Stimulated activated naive CD8-positive, alpha-beta T cell treated with anti-CD3 and anti-CD28 coated beads, Interleukin-15, Interleukin-2, amounts not matched to agents 100 ng/mL and 50 ng/mL, for 24 hours (primary cell): Measurements from ENCODE around the gene FCGR3A.
A peak's percentile ranks its signal among the peaks of the same experiment; 100 is the strongest.
"Not testable (repeated sequence)": the region's sequence is repeated elsewhere in the genome, so short reads cannot be mapped to it uniquely, and the experiment has no call there.

Source experiments
- H3K27ac Mint-ChIP-seq: one replicate; pipeline ENCODE4 v1.8.0; 2021; ENCODE audit warnings: mild to moderate bottlenecking, mixed read lengths
- H3K27me3 Mint-ChIP-seq: one replicate; pipeline ENCODE4 v1.8.0; 2021; ENCODE audit warnings: mixed read lengths
- H3K36me3 Mint-ChIP-seq: one replicate; pipeline ENCODE4 v1.8.0; 2021; ENCODE audit warnings: low read depth, mixed read lengths
- H3K4me1 Mint-ChIP-seq: one replicate; pipeline ENCODE4 v1.8.0; 2021; ENCODE audit warnings: low read depth, mixed read lengths
- H3K4me3 Mint-ChIP-seq: one replicate; pipeline ENCODE4 v1.8.0; 2021; ENCODE audit warnings: mild to moderate bottlenecking, mixed read lengths
- H3K9me3 Mint-ChIP-seq: one replicate; pipeline ENCODE4 v1.8.0; 2021; ENCODE audit warnings: mixed read lengths

FCGR3A gene

DNA sequence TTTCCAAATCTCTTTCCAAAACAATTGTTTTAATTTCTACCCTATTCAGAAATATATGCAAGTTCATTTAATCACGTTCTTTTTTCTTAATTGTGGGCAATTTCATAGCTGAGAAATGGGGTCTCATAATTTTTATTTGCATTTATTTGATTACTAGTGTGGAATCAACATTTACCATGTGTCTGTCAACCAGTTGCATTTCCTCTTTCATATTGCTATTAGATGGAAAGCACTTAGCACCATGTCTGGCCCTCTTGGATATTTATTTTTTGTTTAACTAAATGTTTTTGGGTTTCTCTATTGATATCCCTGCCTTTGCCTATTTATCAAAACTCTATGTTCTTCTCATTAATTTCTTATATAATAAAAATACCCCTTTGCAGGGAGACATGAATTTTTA, 13.9 kb upstream of the FCGR3A start:
- H3K27ac Mint-ChIP-seq, H3K4me3 Mint-ChIP-seq, H3K36me3 Mint-ChIP-seq, H3K9me3 Mint-ChIP-seq: not testable (repeated sequence)
- Mint-ChIP-seq H3K4me1 (peaks cover 15% of the 10 kb centered on the region), H3K27me3 (peaks cover 12% of the 10 kb centered on the region)

DNA sequence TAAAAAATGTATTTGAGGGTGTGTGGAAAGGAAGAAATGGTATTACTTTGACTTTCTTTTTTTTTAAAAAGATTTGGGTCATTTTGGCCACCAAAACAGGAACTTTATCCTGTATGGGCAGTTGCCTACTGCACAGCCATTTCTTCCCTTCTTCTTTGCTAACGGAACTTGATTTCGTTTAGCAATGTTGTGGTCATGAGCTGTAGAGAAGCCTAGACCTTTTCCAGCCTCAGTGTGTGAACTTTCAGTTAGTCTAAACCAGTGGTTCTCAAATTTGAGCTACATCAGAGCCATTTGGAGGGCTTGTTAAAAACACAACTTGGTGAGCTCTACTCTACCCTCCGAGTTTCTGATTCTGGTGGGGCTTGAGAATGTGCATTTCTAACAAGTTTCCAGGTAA, 12.8 kb upstream of the FCGR3A start:
- not testable (repeated sequence) for H3K27ac Mint-ChIP-seq, H3K36me3 Mint-ChIP-seq, H3K4me3 Mint-ChIP-seq, H3K9me3 Mint-ChIP-seq
- Mint-ChIP-seq H3K27me3 (peaks cover 12% of the 10 kb centered on the region), H3K4me1 (peaks cover 15% of the 10 kb centered on the region)

DNA sequence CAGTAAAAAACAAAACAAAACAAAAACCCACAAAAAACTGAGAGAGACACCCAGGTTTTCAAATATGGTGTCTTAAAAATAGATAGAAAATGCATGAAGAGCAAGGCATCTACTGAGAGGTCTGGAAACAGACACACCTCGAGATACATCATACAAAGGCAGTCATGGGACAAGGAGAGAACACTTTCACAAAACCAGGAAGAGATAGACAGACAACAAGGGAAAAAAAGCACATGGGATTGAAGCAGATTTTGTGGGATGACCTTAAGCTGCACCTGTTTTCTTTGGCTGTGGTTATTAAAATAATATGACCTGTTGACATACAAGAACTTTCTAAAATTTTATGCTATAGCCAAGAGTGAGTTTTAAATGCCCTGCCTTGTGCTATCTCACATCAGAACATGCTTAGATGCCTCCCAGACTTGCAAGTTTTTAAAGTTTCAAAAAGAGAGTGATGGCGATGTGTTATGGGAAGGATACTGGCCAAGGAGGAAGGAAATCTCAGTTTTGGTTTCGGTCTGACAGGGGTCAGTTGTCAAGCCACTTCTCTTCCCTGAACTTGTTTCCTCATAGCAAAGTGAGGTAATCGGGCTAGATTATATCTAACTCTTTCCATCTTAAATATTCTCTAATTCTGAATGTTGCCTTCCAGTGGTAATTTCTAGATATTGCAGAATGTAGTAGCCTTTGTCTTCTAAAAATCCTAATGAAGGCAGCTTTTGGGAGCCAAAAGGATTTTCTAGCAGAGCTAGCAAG, 11.5 kb upstream of the FCGR3A start:
- not testable (repeated sequence) for H3K4me3 Mint-ChIP-seq, H3K9me3 Mint-ChIP-seq, H3K36me3 Mint-ChIP-seq, H3K27me3 Mint-ChIP-seq
- H3K4me1 Mint-ChIP-seq = peaks cover 10% of the 10 kb centered on the region
- peak overlapping the region; percentile 22 for H3K27ac Mint-ChIP-seq

DNA sequence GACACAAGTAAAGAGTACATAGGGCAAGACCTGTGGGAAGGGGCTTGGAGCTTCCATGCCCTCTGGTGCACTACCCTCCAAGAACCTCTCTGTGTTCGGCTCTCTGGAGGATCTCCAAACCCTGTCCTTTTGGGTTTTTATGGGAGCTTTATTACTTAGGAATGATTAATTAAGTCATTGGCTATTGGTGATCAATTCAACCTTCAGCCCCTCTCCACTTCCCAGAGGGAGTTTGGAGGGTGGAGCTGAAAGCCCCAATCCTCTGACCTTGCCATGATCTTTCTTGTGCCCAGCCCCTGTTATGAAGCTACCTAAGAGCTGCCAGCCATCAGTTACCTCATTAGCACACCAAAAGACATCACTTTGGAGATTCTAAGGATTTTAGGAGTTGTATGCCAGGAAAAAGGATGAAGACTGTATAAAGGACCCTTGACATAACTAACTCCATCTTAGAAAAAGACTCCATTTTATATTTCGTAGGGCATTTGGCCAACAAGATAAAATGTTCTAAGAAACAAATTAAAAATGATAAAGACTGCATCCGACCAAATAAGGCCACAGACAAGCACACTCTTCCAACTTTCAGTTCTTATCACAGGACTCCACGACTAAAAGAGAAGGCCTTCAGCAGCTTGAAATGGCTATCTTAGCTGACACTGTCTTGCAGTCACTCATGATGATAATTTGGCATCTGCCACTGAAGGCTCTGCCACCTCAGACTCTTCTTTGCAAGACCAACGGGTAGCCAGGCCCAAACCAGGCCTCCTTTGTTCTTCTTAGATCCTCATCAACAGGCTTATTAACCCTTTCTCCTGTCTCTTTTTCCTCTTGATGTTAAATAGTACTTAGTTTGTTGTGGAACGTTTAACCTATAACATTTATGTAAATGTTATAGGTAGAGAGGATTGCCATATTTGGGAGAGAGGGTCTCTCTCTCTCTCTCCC, 8.2 kb upstream of the FCGR3A start:
- not testable (repeated sequence) for H3K27ac Mint-ChIP-seq, H3K27me3 Mint-ChIP-seq, H3K36me3 Mint-ChIP-seq, H3K4me3 Mint-ChIP-seq, H3K9me3 Mint-ChIP-seq
- peaks cover 22% of the 10 kb centered on the region for H3K4me1 Mint-ChIP-seq

DNA sequence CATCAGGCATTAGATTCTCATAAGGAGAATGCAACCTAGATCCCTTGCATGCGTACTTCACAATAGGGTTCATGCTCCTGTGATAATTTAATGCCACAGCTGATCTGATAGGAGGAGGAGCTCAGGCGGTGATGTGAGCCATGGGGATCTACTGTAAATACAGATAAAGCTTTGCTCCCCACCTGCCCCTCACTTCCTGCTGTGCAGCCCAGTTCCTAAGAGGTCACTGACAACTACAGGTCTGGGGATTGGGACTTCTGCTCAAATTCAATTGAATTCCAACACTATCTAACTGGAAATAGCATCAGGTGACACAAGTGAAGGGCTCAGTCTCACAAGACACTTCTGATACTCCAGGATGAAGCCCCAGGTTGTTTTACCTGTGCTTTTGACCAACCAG, 7.4 kb upstream of the FCGR3A start:
- not testable (repeated sequence) for H3K4me3 Mint-ChIP-seq, H3K27ac Mint-ChIP-seq, H3K27me3 Mint-ChIP-seq, H3K36me3 Mint-ChIP-seq, H3K9me3 Mint-ChIP-seq
- peaks cover 22% of the 10 kb centered on the region for H3K4me1 Mint-ChIP-seq

DNA sequence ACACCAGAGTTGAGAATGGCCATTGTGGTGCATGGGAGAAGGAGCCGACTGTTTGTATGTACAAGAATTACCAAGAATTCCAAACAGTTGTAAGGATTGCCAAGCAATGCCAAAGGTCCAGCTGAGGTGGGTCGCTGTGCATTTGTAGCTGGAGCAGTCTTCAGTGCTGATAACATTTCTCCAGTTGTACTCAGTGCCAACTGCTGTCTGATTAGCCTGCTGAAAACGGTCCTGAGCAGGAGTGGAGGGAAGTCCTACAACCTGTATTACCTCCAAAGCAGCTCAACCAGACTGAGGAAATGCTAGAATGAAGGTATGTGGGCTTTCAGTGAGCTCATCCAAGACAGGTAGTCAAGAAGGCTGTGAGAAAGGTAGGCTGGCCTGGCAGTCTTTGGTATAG, 6.5 kb upstream of the FCGR3A start:
- H3K36me3 Mint-ChIP-seq, H3K9me3 Mint-ChIP-seq, H3K27me3 Mint-ChIP-seq, H3K27ac Mint-ChIP-seq, H3K4me3 Mint-ChIP-seq: not testable (repeated sequence)
- H3K4me1 Mint-ChIP-seq = peaks cover 19% of the 10 kb centered on the region

DNA sequence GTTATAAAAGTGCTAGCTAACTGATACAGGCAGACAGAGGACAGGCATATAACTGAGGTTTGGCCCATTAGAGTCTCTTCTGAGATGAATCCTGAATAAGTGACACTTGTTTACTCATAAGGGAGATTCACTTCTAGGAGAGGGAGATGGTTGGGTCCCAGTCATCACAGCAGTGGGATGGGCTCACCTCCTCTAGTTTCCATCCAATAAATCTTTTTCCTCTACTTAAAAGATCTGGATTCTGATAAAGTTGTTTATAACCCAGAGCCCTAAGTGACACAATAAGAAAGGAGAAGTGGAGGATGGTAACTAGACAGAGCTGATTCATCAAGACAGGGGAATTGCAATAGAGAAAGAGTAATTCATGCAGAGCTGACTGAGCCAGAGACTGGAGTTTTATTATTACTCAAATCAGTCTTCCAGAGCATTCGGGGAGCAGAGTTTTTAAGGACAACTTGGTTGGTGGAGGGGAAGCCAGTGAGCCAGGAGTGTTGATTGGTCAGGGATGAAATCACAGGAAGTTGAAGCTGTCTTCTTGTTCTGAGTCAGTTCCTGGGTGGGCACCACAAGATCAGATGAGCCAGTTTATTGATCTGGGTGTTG, 5.3 kb upstream of the FCGR3A start:
- not testable (repeated sequence) for H3K9me3 Mint-ChIP-seq, H3K36me3 Mint-ChIP-seq, H3K27me3 Mint-ChIP-seq
- Mint-ChIP-seq H3K27ac (peak overlapping the region; percentile 78), H3K4me1 (peaks cover 14% of the 10 kb centered on the region), H3K4me3 (peak overlapping the region; percentile 1)

DNA sequence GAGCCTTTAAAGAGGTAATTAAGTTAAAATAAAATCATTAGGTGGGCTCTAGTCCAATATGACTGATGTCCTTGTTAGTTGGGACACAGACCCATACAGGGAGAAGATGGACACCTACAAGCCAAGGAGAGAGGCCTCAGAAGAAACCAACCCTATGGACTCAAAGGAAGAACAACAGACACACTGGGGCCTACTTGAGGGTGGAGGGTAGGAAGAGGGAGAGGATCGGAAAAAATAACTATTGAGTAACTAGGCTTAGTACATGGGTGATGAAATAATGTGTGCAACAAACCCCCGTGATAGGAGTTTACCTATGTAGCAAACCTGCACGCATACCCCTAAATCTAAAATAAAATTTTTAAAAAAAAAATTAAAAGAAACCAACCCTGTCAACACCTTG, 4.7 kb upstream of the FCGR3A start:
- Mint-ChIP-seq H3K4me3 (peak overlapping the region; percentile 37), H3K4me1 (peaks cover 14% of the 10 kb centered on the region)
- H3K9me3 Mint-ChIP-seq, H3K27ac Mint-ChIP-seq, H3K36me3 Mint-ChIP-seq, H3K27me3 Mint-ChIP-seq: not testable (repeated sequence)

DNA sequence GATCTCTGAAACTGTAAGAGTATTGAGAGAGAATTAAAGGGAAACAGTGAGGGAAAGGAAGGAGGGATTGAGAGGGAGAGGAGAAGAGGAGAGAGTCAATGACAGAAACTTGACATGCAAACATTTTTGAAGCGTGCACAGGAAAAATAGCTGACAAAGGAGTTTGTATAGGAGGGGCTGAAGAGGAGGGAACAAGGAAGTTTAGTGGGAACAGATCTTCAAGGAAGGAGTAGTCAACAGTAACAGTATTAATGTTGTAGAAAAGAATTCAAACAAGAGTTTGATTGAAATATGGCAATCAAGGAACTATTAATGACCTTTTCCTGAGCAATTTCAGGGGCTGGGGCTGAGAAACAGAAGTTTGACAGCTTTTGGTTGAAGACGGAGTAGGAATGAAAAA, 4.0 kb upstream of the FCGR3A start:
- not testable (repeated sequence) for H3K36me3 Mint-ChIP-seq, H3K4me3 Mint-ChIP-seq, H3K27ac Mint-ChIP-seq, H3K9me3 Mint-ChIP-seq, H3K27me3 Mint-ChIP-seq
- peaks cover 14% of the 10 kb centered on the region for H3K4me1 Mint-ChIP-seq

DNA sequence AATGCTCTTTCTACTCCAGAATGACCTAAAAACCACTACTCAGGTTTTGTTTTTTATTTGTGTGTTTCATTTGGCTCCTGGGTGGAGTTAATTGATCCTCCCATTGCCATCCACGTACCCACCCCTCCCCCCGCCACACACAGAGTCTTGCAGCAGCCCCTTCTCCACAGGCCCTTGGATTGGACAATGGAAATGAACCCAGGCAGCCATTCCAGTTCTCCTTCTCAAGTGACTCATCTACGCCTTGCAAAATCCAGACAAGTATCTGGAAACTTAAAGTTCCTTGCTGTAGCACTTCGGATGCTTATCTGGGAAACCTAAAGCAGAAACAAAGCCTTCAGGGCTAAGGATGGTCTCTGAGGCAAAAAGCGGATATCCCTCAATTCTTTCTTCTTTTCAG, 1.3 kb upstream of the FCGR3A start:
- not testable (repeated sequence) for H3K27me3 Mint-ChIP-seq, H3K36me3 Mint-ChIP-seq, H3K9me3 Mint-ChIP-seq, H3K27ac Mint-ChIP-seq, H3K4me3 Mint-ChIP-seq
- peaks cover 18% of the 10 kb centered on the region for H3K4me1 Mint-ChIP-seq

DNA sequence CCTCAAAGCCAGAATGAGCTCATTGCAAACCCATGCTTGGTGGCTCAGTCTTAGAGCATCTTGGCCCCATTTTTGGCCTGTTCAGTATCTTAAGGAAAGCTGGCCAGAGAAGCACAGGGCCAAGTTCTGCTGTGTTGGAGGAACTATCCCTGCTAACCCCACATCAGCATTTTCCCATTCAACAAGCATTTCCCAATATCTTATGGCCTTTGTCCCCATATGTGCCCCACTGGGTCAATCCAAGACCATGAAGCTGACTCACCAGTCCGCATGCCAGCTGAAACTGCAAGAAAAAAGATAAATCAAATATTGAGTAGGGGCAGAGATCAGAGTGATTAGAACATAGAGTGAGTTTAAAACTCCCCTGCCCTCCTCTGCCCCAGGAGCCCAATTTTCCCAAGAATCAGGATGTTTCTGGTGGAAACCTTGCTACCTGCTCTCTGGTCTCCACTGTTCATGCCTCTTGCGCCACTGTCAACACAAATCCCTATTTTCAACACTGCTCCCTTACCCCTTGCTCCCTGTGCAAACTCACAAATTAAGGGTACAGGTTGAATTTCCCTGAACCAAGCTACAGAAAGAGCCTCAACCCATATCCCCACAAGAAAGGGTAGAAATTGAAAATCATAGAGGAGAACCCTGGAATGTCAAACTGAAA, 740 bp downstream of the FCGR3A start:
- H3K27me3 Mint-ChIP-seq = not testable (repeated sequence)

DNA sequence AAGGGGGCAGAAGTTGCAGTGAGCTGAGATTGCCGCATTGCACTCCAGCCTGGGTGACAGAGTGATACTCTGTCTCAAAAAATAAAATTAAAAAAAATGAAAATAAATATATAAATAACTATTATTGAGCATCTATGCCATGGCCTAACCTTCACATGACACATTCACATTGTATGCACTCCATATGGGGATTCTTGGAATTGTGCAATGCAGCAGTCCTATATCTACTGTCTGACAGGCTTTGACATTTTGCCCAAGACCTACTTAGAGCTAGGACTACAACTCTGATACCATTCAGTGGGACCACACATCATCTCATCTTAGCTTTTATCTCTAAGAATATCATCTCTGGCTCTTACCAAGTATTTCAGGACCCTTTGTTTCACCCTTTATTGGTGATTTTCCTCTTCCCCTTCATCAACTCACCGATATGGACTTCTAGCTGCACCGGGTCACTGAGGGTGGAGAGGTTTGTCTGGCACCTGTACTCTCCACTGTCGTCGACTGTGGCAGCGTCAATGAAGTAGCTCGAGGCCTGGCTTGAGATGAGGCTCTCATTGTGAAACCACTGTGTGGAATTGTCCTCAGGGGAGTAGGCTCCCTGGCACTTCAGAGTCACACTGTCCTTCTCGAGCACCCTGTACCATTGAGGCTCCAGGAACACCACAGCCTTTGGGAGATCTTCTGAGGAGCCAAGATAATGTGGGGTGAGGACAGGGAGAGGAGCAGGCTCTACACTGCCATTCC, 1.4 kb downstream of the FCGR3A start:
- not testable (repeated sequence) for H3K4me3 Mint-ChIP-seq, H3K27ac Mint-ChIP-seq

More for the DNA sequence above, 740 bp downstream of the FCGR3A start:
- not testable (repeated sequence) for H3K4me3 Mint-ChIP-seq, H3K36me3 Mint-ChIP-seq, H3K9me3 Mint-ChIP-seq, H3K27ac Mint-ChIP-seq
- H3K4me1 Mint-ChIP-seq = peaks cover 15% of the 10 kb centered on the region

DNA sequence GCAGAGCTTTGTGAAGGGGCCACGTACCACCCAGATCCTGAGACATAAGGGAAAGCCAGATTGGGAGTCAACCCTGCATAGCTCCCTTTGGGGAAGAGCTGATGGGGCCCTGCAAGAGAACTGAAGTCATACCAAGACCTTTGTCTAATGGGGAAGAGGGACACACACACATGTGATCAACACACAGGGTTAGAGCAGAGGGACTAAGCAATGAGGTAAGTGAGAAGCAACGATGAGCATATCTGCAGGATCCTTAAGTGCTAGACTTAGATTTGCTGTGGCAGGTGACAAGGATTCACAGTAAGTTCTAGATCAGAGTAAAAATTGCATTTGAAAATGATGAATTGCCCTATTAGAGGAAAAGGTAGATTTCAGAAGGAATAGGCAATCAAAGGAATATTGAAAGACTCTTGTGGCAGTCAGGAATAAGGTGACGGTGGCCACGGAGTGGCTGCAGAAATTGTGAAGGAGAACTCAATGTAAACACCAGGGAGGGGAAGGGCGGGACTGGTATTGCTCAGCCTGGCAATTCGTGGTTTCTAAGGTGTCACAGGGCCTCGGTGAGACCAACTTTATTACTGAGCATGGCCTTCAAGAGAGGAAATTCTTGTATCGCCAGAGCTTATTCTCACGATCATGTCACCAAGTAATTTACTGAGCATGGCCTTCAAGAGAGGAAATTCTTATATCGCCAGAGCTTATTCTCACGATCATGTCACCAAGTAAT, 4.5 kb downstream of the FCGR3A start:
- H3K27me3 Mint-ChIP-seq, H3K36me3 Mint-ChIP-seq, H3K9me3 Mint-ChIP-seq, H3K4me3 Mint-ChIP-seq, H3K27ac Mint-ChIP-seq: not testable (repeated sequence)
- H3K4me1 Mint-ChIP-seq = peaks cover 50% of the 10 kb centered on the region

More for the DNA sequence above, 1.4 kb downstream of the FCGR3A start:
- H3K27me3 Mint-ChIP-seq, H3K9me3 Mint-ChIP-seq, H3K36me3 Mint-ChIP-seq: not testable (repeated sequence)
- H3K4me1 Mint-ChIP-seq = peaks cover 22% of the 10 kb centered on the region

DNA sequence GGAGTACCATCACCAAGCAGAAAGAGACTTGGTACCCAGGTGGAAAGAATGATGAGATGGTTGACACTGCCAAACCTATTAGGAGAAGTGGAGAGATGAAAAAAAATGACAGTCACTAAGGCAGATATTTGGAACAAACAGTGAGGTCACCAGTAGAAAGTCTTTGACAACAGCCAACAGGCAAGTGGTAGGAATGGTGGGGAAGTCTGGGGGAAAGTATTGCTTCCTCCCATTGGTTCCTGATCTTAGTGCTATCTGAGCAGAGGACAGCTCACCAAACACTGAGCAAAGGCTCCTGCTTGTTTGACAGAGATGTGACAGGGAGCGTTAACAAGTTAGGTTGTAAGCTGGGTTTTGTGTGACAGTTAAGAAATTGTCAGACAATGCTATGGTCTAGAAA, 6.5 kb downstream of the FCGR3A start:
- Mint-ChIP-seq H3K4me1 (peaks cover 62% of the 10 kb centered on the region), H3K4me3 (peak overlapping the region; percentile 3)
- not testable (repeated sequence) for H3K27me3 Mint-ChIP-seq, H3K9me3 Mint-ChIP-seq, H3K36me3 Mint-ChIP-seq, H3K27ac Mint-ChIP-seq
